ENCODE results near the gene SLC37A2. TPM values are rescaled to one million over a fixed set of nuclear protein-coding genes. Genes with fewer than 3 reads are reported as not detected.
"Not testable (repeated sequence)": the region's sequence is repeated elsewhere in the genome, so short reads cannot be mapped to it uniquely, and the experiment has no call there.

The SLC37A2 gene
- total and polyA plus RNA-seq, 9 donors, result 2.4 to 8.4 (median 3.3) TPM

DNA sequence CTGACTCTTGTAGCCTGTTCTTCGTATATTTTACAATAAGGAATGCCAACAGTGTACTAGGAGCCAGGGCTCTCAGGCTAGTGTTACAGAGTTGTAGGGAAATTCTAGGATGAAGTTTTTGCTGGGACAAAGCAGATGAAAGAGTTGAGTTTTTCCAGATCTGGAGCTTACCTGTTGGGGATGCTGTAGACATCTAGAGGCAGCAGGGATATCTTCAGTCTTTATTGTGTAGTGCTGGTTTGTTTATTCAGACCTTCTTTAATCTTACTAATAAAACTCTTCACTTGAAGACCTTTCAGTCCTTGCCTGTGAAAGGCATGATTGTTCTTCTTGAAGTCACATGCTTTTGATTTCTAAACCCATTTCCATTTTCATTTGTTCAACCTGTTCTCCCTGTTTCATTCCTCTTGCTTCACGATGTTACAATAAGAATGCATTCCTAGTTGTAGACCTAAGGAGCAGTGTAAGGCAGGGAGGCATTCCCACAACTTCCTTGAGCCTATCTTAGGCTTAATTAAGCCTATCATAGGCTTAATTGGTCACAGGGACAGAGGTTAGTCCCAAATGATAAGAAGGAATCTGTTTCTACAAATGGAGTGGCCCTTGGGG is 7.9 kb upstream of the SLC37A2 start:
- Histone ChIP-seq H3K27ac (ENCODE audit: low read length) (no peak overlapping the region), H3K4me1 (ENCODE audit: control insufficient read depth, insufficient read depth, low read length) (no peaks in the 10 kb centered on the region), H3K36me3 (ENCODE audit: control insufficient read depth, insufficient read depth, low read length) (no peaks in the 10 kb centered on the region), H3K9me3 (replicated peaks; ENCODE audit: control insufficient read depth, low read depth, low read length) (no peaks in the 10 kb centered on the region), H3K4me3 (ENCODE audit: low read length) (no peak overlapping the region), H3K27me3 (ENCODE audit: control insufficient read depth, insufficient read depth, low read length) (no peaks in the 10 kb centered on the region)
- WGBS (ENCODE audit: insufficient coverage), result no CpG with 5 or more reads among the region's 2 CpGs
- DNase-seq, result no peak

DNA sequence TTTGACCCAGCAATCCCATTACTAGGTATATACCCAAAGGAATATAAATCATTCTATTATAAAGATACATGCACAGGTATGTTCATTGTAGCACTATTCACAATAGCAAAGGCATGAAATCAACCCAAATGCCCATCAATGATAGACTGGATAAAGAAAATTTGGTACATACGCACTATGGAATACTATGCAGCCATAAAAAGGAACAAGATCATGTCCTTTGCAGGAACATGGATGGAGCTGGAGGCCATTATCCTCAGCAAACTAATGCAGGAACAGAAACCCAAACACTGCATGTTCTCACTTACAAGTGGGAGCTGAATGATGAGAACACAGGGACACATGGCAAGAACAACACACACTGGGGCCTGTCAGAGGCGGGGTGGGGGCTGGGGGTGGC is 7.0 kb upstream of the SLC37A2 start:
- H3K4me3 ChIP-seq (ENCODE audit: low read length), result not testable (repeated sequence)
- WGBS (ENCODE audit: insufficient coverage), result 100% methylated on average over 1 of the region's 2 CpGs

DNA sequence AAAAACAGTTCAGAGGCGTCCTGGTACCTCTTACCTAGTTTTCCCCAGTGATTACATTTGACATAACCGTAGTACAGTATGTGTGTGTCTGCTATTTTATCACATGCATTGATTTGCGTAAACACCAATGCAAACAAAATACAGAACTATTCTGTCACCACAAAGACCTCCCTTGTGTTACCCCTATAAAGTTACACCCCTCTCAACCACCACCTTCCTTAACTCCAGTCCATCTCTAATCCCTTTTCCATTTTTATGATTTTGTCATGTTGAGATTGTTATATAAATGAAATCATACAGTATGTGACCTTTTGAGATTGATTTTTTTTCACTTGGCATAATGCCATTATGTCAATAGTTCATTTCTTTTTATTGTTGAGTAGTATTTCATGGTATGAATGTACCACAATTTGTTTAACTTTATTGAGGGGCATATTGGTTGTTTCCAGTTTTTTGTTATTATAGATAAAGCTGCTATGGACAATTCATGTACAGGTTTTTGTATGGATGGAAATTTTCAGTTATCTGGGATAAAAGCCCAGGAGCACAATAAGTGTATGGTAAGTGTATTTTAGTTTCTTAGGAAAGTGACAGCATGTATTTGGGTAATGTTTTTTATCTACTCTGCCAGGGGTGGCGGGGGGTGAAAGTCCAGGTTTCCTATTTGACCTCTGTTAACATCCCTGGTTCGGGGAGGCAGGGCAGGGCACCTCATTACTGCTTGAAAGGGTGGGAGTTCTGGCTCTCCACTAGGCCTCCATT is 6.0 kb upstream of the SLC37A2 start:
- H3K27me3 ChIP-seq (ENCODE audit: control insufficient read depth, insufficient read depth, low read length), result peaks cover 11% of the 10 kb centered on the region
- 86% methylated on average over 2 of the region's 5 CpGs for WGBS (ENCODE audit: insufficient coverage)
- H3K4me3 ChIP-seq (ENCODE audit: low read length), result no peak overlapping the region
- H3K9me3 ChIP-seq (replicated peaks; ENCODE audit: control insufficient read depth, low read depth, low read length), result no peaks in the 10 kb centered on the region
- no peaks in the 10 kb centered on the region for H3K36me3 ChIP-seq (ENCODE audit: control insufficient read depth, insufficient read depth, low read length)
- no peaks in the 10 kb centered on the region for H3K4me1 ChIP-seq (ENCODE audit: control insufficient read depth, insufficient read depth, low read length)
- no peak for DNase-seq
- no peak overlapping the region for H3K27ac ChIP-seq (ENCODE audit: low read length)

More for the DNA sequence above, 7.0 kb upstream of the SLC37A2 start:
- H3K4me1 ChIP-seq (ENCODE audit: control insufficient read depth, insufficient read depth, low read length); H3K27ac ChIP-seq (ENCODE audit: low read length); H3K9me3 ChIP-seq (replicated peaks; ENCODE audit: control insufficient read depth, low read depth, low read length); H3K27me3 ChIP-seq (ENCODE audit: control insufficient read depth, insufficient read depth, low read length); H3K36me3 ChIP-seq (ENCODE audit: control insufficient read depth, insufficient read depth, low read length); DNase-seq: not testable (repeated sequence)

DNA sequence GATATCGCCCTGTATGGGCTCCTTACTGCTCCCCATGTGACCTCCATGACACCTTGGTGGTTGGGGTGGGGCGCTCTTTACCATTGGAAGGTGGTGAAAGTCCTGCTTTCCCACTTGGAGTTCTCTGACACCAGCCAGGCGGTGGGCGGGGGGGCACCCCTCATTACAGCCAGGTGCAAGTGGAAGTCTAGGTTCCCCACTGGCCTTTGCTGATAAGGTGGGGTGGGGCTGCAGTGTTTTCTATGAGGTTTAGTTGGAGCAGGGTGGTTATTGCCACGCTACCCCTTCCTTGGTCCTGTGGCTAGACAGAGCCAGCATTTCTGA is 5.5 kb upstream of the SLC37A2 start:
- H3K27me3 ChIP-seq (ENCODE audit: control insufficient read depth, insufficient read depth, low read length), result peaks cover 15% of the 10 kb centered on the region
- WGBS (ENCODE audit: insufficient coverage), result 86% methylated on average over 1 of the region's 5 CpGs
- H3K27ac ChIP-seq (ENCODE audit: low read length), result no peak overlapping the region
- no peak overlapping the region for H3K4me3 ChIP-seq (ENCODE audit: low read length)
- no peaks in the 10 kb centered on the region for H3K36me3 ChIP-seq (ENCODE audit: control insufficient read depth, insufficient read depth, low read length)
- no peak for DNase-seq
- peaks cover 2% of the 10 kb centered on the region for H3K4me1 ChIP-seq (ENCODE audit: control insufficient read depth, insufficient read depth, low read length)
- H3K9me3 ChIP-seq (replicated peaks; ENCODE audit: control insufficient read depth, low read depth, low read length), result no peaks in the 10 kb centered on the region

DNA sequence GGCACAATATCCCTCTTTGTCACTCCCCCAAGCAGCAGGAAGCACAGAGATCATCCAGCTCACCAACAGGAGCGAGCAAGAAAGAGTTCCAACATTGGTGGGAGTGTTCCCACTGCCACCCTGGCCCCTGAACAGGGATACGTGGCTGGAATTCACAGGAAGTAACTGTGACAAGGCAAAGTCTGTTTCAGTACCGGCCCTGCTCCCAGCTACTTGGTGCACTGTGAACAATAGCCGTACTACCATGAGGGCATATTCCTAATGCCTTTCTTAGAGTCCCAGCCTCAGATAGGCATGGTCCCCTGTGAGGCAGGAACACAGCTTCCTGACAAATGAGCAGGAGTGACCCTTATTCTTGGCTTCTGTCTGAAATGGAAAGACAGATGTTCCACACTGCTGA is 1.8 kb upstream of the SLC37A2 start:
- no peaks in the 10 kb centered on the region for H3K9me3 ChIP-seq (replicated peaks; ENCODE audit: control insufficient read depth, low read depth, low read length)
- H3K27ac ChIP-seq (ENCODE audit: low read length), result no peak overlapping the region
- H3K4me3 ChIP-seq (ENCODE audit: low read length), result no peak overlapping the region
- H3K36me3 ChIP-seq (ENCODE audit: control insufficient read depth, insufficient read depth, low read length), result no peaks in the 10 kb centered on the region
- peaks cover 36% of the 10 kb centered on the region for H3K27me3 ChIP-seq (ENCODE audit: control insufficient read depth, insufficient read depth, low read length)
- DNase-seq, result no peak
- H3K4me1 ChIP-seq (ENCODE audit: control insufficient read depth, insufficient read depth, low read length), result peaks cover 9% of the 10 kb centered on the region
- 67% methylated on average over 4 of the region's 4 CpGs for WGBS (ENCODE audit: insufficient coverage)

DNA sequence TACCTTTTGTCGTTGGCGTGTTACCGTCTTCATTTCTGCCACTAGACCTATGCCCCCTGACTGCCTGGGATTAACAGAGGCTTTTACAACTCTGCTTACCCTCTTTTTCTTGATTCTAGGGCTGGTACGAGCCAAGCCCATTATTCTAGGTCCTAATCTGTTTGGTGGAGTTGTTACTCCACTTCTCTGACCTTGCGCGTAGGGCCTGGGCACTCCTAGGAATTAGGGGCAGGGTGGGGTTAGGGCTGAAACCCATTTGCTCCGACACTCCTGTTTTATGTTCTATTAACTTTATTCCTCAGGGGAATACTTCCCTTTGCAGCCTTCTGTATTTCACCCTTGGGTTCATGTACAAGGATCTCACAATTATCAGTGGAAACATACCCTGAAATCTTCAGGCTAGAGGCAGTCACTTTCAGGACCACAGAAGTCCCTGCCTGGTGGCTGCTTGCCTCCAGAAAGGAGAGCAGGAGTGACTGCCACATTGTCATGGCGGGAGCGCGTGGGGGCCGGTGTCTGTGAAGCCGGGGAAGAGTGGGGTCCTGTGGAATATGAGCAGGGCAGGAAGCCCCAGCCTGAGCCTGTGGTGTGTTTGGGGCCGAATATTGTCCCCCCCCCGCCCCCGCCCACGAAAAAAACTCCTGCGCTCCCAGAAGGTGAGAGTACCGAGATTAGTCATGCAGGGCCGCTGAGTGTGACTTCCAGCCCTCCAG is 731 bp upstream of the SLC37A2 start:
- Histone ChIP-seq H3K9me3 (replicated peaks; ENCODE audit: control insufficient read depth, low read depth, low read length) (no peaks in the 10 kb centered on the region), H3K27me3 (ENCODE audit: control insufficient read depth, insufficient read depth, low read length) (peaks cover 38% of the 10 kb centered on the region), H3K27ac (ENCODE audit: low read length) (no peak overlapping the region), H3K4me3 (ENCODE audit: low read length) (peak overlapping the region; percentile 57), H3K36me3 (ENCODE audit: control insufficient read depth, insufficient read depth, low read length) (no peaks in the 10 kb centered on the region), H3K4me1 (ENCODE audit: control insufficient read depth, insufficient read depth, low read length) (peaks cover 9% of the 10 kb centered on the region)
- no peak for DNase-seq
- WGBS (ENCODE audit: insufficient coverage), result 26% methylated on average over 8 of the region's 19 CpGs

DNA sequence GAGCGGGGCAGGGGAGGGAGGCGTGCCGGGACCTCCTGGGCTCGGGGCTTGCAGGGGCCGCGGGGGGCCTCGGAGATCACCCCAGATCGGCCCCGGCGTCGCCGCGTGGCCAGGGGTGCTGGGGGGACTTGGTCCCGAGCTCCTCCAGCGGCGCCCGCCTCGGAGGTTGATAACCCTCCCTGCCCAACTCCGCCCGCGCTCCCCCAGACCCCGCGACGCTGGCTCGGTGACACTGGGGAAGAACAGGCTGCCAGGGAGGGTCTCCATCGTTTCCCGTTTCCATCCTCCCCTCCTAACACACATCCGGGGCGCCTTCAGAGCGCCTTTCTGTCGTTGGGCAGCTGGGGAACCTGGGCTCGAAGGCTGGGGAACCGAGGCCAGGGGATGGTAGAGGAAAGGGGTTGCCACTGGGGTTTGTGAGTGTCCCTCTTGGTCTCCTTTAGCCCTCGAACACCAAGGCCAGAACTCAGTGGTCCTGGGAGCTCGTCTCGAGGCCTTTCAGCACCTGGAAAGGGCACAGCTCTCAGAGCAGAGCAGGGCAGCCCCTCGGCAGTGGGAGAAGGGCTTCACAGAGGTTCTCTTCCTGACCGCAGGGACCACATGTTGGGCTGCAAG is 431 bp downstream of the SLC37A2 start:
- Histone ChIP-seq H3K4me1 (ENCODE audit: control insufficient read depth, insufficient read depth, low read length) (peaks cover 9% of the 10 kb centered on the region), H3K4me3 (ENCODE audit: low read length) (peak overlapping the region; percentile 57), H3K36me3 (ENCODE audit: control insufficient read depth, insufficient read depth, low read length) (no peaks in the 10 kb centered on the region), H3K9me3 (replicated peaks; ENCODE audit: control insufficient read depth, low read depth, low read length) (no peaks in the 10 kb centered on the region), H3K27me3 (ENCODE audit: control insufficient read depth, insufficient read depth, low read length) (peaks cover 38% of the 10 kb centered on the region), H3K27ac (ENCODE audit: low read length) (peak overlapping the region; percentile 1)
- WGBS (ENCODE audit: insufficient coverage), result 2% methylated on average over 24 of the region's 38 CpGs
- no peak for DNase-seq

DNA sequence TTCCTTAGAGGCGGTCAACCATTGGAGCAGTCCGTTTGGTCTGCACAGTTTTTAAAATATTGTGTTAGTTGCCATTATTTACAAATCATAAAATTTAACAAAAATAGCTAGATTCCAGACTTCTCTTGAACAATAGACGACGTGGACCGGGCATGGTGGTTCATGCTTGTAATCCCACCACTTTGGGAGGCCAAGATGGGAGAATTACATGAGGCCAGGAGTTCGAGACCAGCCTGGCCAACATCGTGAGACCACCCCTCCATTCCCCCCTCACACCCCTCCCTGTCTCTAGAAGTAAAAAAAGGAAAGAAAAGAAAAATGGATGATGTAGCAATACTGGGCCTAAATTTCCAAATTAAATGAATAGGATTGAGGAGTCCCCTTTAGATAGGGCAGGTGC is 965 bp downstream of the SLC37A2 start:
- Histone ChIP-seq H3K36me3 (ENCODE audit: control insufficient read depth, insufficient read depth, low read length) (no peaks in the 10 kb centered on the region), H3K27me3 (ENCODE audit: control insufficient read depth, insufficient read depth, low read length) (peaks cover 38% of the 10 kb centered on the region), H3K4me1 (ENCODE audit: control insufficient read depth, insufficient read depth, low read length) (peaks cover 9% of the 10 kb centered on the region), H3K9me3 (replicated peaks; ENCODE audit: control insufficient read depth, low read depth, low read length) (no peaks in the 10 kb centered on the region), H3K27ac (ENCODE audit: low read length) (no peak overlapping the region), H3K4me3 (ENCODE audit: low read length) (no peak overlapping the region)
- DNase-seq, result no peak
- WGBS (ENCODE audit: insufficient coverage), result no CpG with 5 or more reads among the region's 7 CpGs

DNA sequence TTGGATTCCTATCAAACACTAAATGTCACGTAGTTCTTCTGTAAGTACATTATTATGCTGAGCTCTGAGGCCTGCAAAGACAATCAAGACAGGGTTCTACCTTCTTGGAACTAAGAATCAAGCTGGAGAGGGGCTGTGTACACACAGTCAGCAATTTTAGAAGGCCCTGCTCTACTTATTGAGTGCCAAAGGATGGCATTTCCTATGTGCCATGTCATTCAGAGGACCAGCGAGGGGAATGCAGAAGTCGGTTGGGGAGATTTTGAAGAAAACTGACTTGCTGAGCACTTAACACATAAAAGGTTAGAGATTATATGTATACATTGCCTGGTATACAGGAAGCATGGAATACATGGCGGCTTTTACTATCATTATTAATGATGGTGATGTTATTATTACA is 5.3 kb downstream of the SLC37A2 start:
- no peak for DNase-seq
- H3K4me1 ChIP-seq (ENCODE audit: control insufficient read depth, insufficient read depth, low read length), result peaks cover 24% of the 10 kb centered on the region
- WGBS (ENCODE audit: insufficient coverage), result no CpG with 5 or more reads among the region's 4 CpGs
- H3K9me3 ChIP-seq (replicated peaks; ENCODE audit: control insufficient read depth, low read depth, low read length), result no peaks in the 10 kb centered on the region
- H3K27ac ChIP-seq (ENCODE audit: low read length), result no peak overlapping the region
- no peak overlapping the region for H3K4me3 ChIP-seq (ENCODE audit: low read length)
- H3K27me3 ChIP-seq (ENCODE audit: control insufficient read depth, insufficient read depth, low read length), result peaks cover 17% of the 10 kb centered on the region
- H3K36me3 ChIP-seq (ENCODE audit: control insufficient read depth, insufficient read depth, low read length), result no peaks in the 10 kb centered on the region

DNA sequence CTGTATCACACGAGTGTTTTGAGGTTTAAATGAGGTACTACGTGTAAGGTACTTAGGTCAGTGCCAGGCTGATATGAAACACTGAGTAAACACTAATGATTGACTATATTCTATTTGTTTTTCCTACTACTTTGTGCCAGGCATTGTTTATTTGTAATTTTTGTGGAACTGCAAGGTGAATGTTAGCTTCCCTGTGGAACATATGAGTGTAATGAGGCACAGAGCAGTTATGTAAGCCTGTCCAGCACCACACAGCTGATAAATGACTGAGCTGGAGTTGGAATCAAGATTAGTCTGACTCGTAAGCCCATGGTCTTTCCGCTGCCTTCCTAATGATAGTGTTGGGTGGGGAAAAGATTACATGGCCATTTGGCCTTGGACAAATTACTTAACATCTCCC is 5.9 kb downstream of the SLC37A2 start:
- no peak overlapping the region for H3K27ac ChIP-seq (ENCODE audit: low read length)
- H3K4me1 ChIP-seq (ENCODE audit: control insufficient read depth, insufficient read depth, low read length), result peaks cover 18% of the 10 kb centered on the region

More for the DNA sequence above, 5.9 kb downstream of the SLC37A2 start:
- Histone ChIP-seq H3K27me3 (ENCODE audit: control insufficient read depth, insufficient read depth, low read length) (peaks cover 10% of the 10 kb centered on the region), H3K36me3 (ENCODE audit: control insufficient read depth, insufficient read depth, low read length) (no peaks in the 10 kb centered on the region), H3K9me3 (replicated peaks; ENCODE audit: control insufficient read depth, low read depth, low read length) (no peaks in the 10 kb centered on the region), H3K4me3 (ENCODE audit: low read length) (no peak overlapping the region)
- WGBS (ENCODE audit: insufficient coverage), result no CpG with 5 or more reads among the region's 4 CpGs
- no peak for DNase-seq
